Aorta (tissue), 5 donors: ENCODE data around the gene PATL2. TPM values are rescaled to one million over a fixed set of nuclear protein-coding genes. Genes with fewer than 3 reads are reported as not detected.
"Not testable (repeated sequence)": the region's sequence is repeated elsewhere in the genome, so short reads cannot be mapped to it uniquely, and the experiment has no call there.

Source experiments
- ATAC-seq: fragments of 200-7000 bp; cut with Tn5 transposase; one replicate; pipeline ENCODE4 v1.9.1; 2022; ENCODE audit warnings: moderate library complexity; ENCODE audit not compliant: low FRiP score
- DNase-seq, 2 donors: peaks; one replicate each; pipeline ENCODE4 v3.0.0-alpha.2; 2020
- H3K27ac ChIP-seq, 2 donors: one replicate each; pipeline ENCODE4 v1.5.1; 2013; ENCODE audit warnings: low read length in 2 of 2, mild to moderate bottlenecking in 2 of 2, moderate library complexity in 2 of 2, control low read depth in 1 of 2, inconsistent platforms in 1 of 2, low read depth in 1 of 2
- H3K27me3 ChIP-seq, 2 donors: one replicate each; pipeline ENCODE4 v1.6.1; 2013; ENCODE audit warnings: control low read depth in 1 of 2, low read length in 1 of 2, mild to moderate bottlenecking in 1 of 2, moderate library complexity in 1 of 2; ENCODE audit not compliant: insufficient read depth in 2 of 2, control insufficient read depth in 1 of 2
- H3K36me3 ChIP-seq, 2 donors: one replicate each; pipeline ENCODE4 v1.6.1; 2013; ENCODE audit warnings: control low read depth in 1 of 2, low read length in 1 of 2, mild to moderate bottlenecking in 1 of 2; ENCODE audit not compliant: insufficient read depth in 2 of 2, control insufficient read depth in 1 of 2
- H3K4me1 ChIP-seq, 2 donors: one replicate each; pipeline ENCODE4 v1.6.1; 2013; ENCODE audit warnings: low read length in 2 of 2, control low read depth in 1 of 2, mild to moderate bottlenecking in 1 of 2, moderate library complexity in 1 of 2; ENCODE audit not compliant: insufficient read depth in 2 of 2, control insufficient read depth in 1 of 2
- H3K4me3 ChIP-seq, 2 donors: one replicate each; pipeline ENCODE4 v1.5.1; 2013; ENCODE audit warnings: low read length in 2 of 2, control low read depth in 1 of 2, mild to moderate bottlenecking in 1 of 2
- H3K9me3 ChIP-seq: one replicate; pipeline ENCODE4 v1.6.1; 2013; ENCODE audit warnings: mild to moderate bottlenecking, low read length; ENCODE audit not compliant: control insufficient read depth
- WGBS, 2 donors: extraction: QIAGEN DNeasy Blood & Tissue Kit; methylation state at CpG; one replicate each; pipeline ENCODE4 v1.1.7; 2013; 5-methylcytosine and 5-hydroxymethylcytosine counted together
- intact Hi-C, 2 donors: fragments of 100-400 bp; cut with DNase I; formaldehyde crosslinking; loops; one replicate each; pipeline versions ENCODE4 v1.14.2 to v1.15.0; 2022
- polyA plus RNA-seq, 2 donors: library from polyadenylated mRNA; stranded (reverse); fragments of 200-250 nt; gene quantifications; one replicate each; pipeline ENCODE4 v1.2.3, GENCODE V29; 2013
- total RNA-seq, 2 donors: library from RNA; stranded (reverse); fragmentation: NEBNext Ultra II Directional; extraction: Animal tissue kit (Norgen Biotek cat#: 25700); gene quantifications; one replicate each; pipeline ENCODE4 v1.2.1, GENCODE V29; 2021
- donor health status: healthy with polysubstance abuse.
- donor health status: Bipolar disorder and iron deficiency.
- donor health status: DM: no; HTN: no; CAD: no.
- donor health status: DM: no; HTN: no; CAD: no.
- donor health status: DM: yes; HTN: yes; CAD: no.

PATL2 gene
- total and polyA plus RNA-seq, 4 donors = 0.23 to 2.2 (median 1.3) TPM; not detected in 1

GRCh38 chr15:44705986-44706385 lies 5.1 kb downstream of the PATL2 start:
- DNase-seq (no peak), ATAC-seq (no peak)
- Histone ChIP-seq H3K4me1 (no peaks in the 10 kb centered on the region), H3K27ac (no peak overlapping the region), H3K4me3 (no peak overlapping the region), H3K36me3 (no peaks in the 10 kb centered on the region), H3K9me3 (no peaks in the 10 kb centered on the region), H3K27me3 (no peaks in the 10 kb centered on the region)
- intact Hi-C loops = no loop called here
- 73 to 87% methylated on average over 1 of the region's 1 CpG for WGBS, 2 donors

GRCh38 chr15:44700676-44701075 lies 10.4 kb downstream of the PATL2 start:
- not testable (repeated sequence) for DNase-seq, H3K36me3 ChIP-seq, H3K9me3 ChIP-seq, H3K4me1 ChIP-seq, H3K27ac ChIP-seq, ATAC-seq, H3K4me3 ChIP-seq, H3K27me3 ChIP-seq
- intact Hi-C loops = loop anchor here in 1 of 2 donors (5.0 kb wide), 1 partner anchor 37 kb away; the partner anchor contains the start of gene TRIM69

- 76 to 81% methylated on average over 2 of the region's 2 CpGs for WGBS, 2 donors
- H3K27me3 ChIP-seq = no peaks in the 10 kb centered on the region
- no peak for ATAC-seq
- H3K36me3 ChIP-seq = no peaks in the 10 kb centered on the region
- H3K27ac ChIP-seq = no peak overlapping the region
- no peaks in the 10 kb centered on the region for H3K4me1 ChIP-seq
- no peak overlapping the region for H3K4me3 ChIP-seq
- intact Hi-C loops = no loop called here
- no peaks in the 10 kb centered on the region for H3K9me3 ChIP-seq
- no peak for DNase-seq
Observed at GRCh38 chr15:44698641-44699040, 12.5 kb downstream of the PATL2 start.

GRCh38 chr15:44697014-44697413 lies 14.1 kb downstream of the PATL2 start:
- Histone ChIP-seq H3K27me3 (no peaks in the 10 kb centered on the region), H3K9me3 (peaks cover 2% of the 10 kb centered on the region), H3K4me1 (no peaks in the 10 kb centered on the region), H3K4me3 (no peak overlapping the region), H3K36me3 (no peaks in the 10 kb centered on the region), H3K27ac (no peak overlapping the region)
- intact Hi-C loops = no loop called here
- DNase-seq (no peak), ATAC-seq (no peak)

- ATAC-seq = no peak
- Histone ChIP-seq H3K27me3 (no peaks in the 10 kb centered on the region), H3K4me1 (no peaks in the 10 kb centered on the region), H3K4me3 (no peak overlapping the region), H3K9me3 (peaks cover 2% of the 10 kb centered on the region), H3K27ac (no peak overlapping the region), H3K36me3 (no peaks in the 10 kb centered on the region)
- whole genome bisulfite sequencing, 2 donors = 60 to 66% methylated on average over 3 of the region's 3 CpGs
- DNase-seq = no peak
- intact Hi-C loops = no loop called here
Observed at GRCh38 chr15:44695294-44695693, 15.8 kb downstream of the PATL2 start.

- 60 to 61% methylated on average over 4 of the region's 4 CpGs for WGBS, 2 donors
- Histone ChIP-seq H3K27ac (no peak overlapping the region), H3K36me3 (no peaks in the 10 kb centered on the region), H3K4me3 (no peak overlapping the region), H3K4me1 (no peaks in the 10 kb centered on the region), H3K27me3 (no peaks in the 10 kb centered on the region), H3K9me3 (peaks cover 2% of the 10 kb centered on the region)
- intact Hi-C loops = no loop called here
- DNase-seq = no peak
- no peak for ATAC-seq
Observed at GRCh38 chr15:44694416-44694815, 16.7 kb downstream of the PATL2 start.

GRCh38 chr15:44692659-44693058 lies 18.5 kb downstream of the PATL2 start:
- H3K27ac ChIP-seq = no peak overlapping the region
- peaks cover 2% of the 10 kb centered on the region for H3K9me3 ChIP-seq
- 89 to 93% methylated on average over 1 of the region's 1 CpG for WGBS, 2 donors
- H3K27me3 ChIP-seq = no peaks in the 10 kb centered on the region
- no peak for DNase-seq
- H3K4me1 ChIP-seq = no peaks in the 10 kb centered on the region
- H3K36me3 ChIP-seq = no peaks in the 10 kb centered on the region
- H3K4me3 ChIP-seq = no peak overlapping the region
- intact Hi-C loops = no loop called here
- no peak for ATAC-seq

- 35 to 45% methylated on average over 1 of the region's 1 CpG for WGBS, 2 donors
Observed at GRCh38 chr15:44690245-44690644, 20.9 kb downstream of the PATL2 start.

GRCh38 chr15:44689318-44689717 lies 21.8 kb downstream of the PATL2 start:
- DNase-seq, ATAC-seq, H3K4me3 ChIP-seq, H3K4me1 ChIP-seq, H3K27me3 ChIP-seq, intact Hi-C loops, H3K36me3 ChIP-seq, H3K27ac ChIP-seq, H3K9me3 ChIP-seq: not testable (repeated sequence)
- 80% methylated on average over 2 of the region's 2 CpGs for WGBS, 2 donors

More at GRCh38 chr15:44690245-44690644, 20.9 kb downstream of the PATL2 start:
- H3K27ac ChIP-seq, DNase-seq, H3K9me3 ChIP-seq, intact Hi-C loops, H3K4me1 ChIP-seq, ATAC-seq, H3K27me3 ChIP-seq, H3K4me3 ChIP-seq, H3K36me3 ChIP-seq: not testable (repeated sequence)
